GM18499 (cell line): ENCODE measurements around the gene MMP28.
"Not testable (repeated sequence)": the region's sequence is repeated elsewhere in the genome, so short reads cannot be mapped to it uniquely, and the experiment has no call there.

Source experiments
- ATAC-seq: cut with Tn5 transposase; IDR thresholded peaks from one replicate; pipeline ENCODE4 v1.9.1; 2021; ENCODE audit warnings: moderate number of reproducible peaks; ENCODE audit not compliant: insufficient read depth, unreplicated experiment

Gene MMP28

DNA sequence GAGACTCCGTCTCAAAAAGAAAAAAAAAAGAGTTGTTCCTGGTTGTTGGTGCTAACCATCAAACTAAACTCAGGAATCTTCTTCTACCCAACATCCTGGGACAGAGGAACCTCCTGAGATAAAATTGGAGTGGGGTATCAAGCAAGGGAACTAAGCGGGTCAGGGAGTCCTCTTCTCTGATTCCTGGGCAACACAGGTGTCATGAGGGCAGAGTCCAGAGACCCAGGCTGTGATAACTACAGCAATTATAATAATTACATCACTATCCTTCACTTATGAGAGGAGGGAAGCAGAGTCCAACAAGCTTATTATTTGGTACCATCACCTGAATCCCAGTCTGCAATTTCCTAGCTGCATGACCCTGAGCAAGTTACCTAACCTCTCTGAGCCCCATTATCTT is 26.6 kb downstream of the MMP28 start:
- ATAC-seq = no peak

DNA sequence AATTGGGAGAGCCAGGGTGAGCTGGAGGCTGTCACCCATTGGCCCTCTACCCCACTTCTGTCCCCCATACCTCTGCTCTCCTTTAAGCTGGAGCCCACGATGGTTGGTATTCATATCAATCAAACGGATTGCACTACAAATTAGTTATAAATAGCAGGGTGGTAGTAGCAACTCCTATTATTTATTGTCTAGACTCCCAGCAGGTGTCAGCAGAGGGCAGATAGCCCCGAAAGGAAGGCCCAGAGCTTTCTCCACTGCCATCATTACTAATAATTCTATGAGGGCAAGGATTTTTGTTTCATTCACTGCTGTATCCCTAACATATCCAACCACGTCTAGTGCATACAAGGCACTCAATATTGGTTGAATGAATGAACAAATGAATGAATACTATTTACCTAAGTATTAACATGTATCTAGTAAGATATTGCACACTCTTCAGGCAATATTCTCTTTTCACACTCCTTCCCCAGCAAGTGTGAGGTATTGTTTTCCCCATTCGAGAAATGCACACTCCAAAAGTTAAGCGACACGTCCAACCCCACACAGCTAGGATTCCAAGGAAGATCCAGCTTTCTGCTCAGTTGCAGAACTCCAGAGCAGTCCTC is 28.4 kb downstream of the MMP28 start:
- ATAC-seq = no peak

DNA sequence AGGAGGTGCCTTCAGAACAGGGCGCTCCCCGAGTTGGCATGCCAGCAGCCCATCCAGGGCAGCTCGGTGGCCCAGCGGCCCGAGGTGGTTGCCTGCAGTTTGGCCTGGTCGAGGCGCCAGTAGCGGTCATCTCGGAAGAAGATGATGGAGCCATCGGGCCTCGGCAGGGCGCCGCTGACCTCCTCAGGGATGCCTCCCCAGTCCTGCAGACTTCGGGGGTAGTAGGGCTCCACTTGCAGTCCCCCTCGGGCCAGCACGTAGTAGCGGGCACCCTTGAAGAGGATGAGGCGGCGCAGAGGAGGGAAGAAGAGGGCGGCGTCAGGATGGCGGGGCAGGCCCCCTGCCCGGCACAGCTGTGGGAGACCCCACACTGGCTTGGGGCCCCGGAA is 29.0 kb downstream of the MMP28 start:
- no peak for ATAC-seq

DNA sequence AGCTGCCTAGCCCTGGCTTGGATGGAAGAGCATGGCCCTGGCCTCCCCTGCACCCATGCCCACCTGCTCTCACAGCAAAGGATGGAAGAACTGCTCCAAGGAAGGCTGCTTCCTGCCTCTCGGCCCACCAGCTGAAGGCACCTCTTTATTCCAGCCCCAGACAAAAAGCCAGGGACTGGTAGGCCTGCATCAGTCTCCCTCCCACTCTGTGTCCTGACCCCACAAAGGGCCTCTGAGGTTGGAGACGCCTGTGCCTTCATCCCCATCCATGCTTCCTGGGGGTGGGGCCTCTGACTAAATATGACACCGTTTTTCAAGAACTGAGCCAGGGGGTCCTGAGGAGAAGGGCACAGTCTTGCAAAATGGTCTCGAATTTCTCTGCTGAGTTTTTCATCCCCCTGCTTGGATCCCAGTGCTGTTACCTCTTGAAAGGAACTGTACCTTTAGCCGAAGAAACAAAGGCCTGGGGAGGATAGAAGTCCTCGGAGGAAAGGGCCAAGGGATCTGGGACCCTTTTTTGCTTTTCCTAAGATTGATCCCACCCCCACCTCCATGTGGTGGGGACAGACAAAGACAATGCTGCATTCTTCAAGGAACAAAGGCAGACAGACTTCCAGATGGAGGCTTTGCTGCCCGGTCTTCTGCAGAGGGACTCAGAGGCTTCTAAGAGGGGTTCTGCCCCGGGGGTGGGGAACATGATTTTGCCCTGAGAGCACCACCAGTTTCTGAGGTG is 29.5 kb downstream of the MMP28 start:
- no peak for ATAC-seq

DNA sequence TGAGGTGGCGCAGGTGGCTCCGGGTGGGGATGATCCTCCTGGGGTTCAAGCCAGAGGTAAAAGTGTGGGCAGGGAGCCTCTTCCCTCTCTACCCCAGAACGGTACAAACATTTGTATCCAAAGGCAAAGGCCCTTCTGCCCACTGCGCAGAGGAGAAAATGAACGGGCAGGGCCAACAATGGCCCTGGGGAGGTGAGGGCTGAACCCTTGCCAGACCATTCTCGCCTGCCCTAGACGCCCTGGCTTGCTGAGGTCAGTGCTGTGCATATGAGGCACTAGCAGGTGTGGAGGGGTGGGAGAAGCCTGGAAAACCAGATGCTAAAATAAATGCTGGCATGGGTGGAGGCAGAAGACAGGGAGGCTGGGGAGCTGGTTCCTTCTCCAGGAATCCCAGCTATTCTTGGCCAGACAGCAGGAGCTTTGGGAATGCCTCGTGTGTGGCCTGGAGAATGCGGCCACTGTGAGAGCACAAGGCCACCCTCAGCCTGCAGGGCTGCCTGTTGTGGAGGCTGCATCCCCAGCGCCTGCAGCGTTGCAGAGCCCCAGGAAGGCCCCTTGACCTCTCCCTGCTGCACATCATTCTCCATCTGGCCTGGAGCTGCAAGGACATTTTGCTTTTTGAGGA is 30.2 kb downstream of the MMP28 start:
- ATAC-seq = no peak

DNA sequence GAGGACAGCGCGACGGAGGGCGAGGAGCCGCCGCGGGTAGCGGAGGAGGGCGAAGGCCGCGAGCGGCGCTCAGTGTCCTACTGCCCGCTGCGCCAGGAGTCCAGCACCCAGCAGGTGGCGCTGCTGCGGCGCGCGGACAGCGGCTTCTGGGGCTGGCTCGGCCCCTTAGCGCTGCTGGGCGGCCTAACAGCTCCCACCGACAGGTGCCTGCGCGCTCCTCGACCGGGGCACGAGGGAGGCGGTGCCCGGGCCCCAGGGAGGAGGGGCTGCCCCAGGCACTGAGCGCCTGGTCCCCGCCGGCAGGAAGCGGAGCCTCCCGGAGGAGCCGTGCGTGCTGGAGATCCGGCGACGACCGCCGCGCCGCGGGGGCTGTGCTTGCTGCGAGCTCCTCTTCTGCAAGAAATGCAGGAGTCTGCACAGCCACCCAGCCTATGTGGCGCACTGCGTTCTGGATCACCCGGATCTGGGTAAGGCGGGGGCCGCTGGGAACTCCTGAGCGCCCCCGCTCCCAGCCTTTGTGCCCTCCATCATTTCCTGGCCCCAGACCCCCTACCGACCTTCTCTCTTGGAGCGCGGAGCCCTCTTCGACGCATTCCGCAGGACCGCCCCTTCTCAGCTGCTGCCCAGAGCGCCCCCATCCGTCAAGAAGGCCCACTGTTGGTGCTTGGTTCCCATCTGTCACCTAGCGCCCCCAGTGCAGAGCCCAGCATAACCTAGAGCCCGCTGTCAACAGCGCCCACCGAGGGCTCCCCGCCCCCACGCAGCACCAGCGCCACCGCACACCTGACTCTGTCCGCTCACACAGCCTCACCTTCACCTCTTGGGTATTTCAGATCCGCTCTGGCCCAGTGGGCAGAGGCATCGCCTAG is 31.1 kb downstream of the MMP28 start:
- ATAC-seq = no peak

DNA sequence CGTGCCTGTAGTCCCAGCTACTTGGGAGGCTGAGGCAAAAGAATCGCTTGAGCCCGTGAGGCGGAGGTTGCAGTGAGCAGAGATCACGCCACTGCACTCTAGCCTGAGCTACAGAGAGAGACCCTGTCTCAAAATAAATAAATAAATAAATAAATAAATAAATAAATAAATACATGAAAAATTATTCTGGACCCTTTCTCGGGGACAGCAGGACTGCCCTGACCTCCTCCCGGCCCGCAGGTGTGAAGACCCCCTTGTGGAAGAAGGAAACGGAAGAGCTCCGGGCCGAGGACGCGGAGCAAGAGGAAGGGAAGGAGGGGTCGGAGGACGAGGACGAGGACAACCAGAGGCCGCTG is 31.7 kb downstream of the MMP28 start:
- no peak for ATAC-seq

DNA sequence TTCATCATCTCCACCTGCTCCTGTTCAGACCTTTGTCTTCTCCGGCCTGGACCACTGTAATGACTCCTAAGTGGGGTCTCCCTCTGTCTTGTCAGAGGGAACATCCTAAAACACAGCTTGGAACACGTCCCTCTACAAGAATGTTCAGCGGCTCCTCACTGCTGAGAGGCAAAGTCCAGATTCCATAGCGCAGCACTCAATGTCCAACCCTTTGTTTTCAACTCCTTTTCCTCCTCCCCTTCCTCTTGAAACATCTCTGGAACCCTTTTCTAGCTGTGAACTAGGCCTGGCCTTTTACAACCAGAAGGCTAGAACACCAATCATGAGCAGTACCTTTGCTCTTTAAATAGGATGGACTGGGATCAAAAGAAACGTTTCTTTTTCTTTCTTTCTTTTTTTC is 33.8 kb downstream of the MMP28 start:
- ATAC-seq = no peak

DNA sequence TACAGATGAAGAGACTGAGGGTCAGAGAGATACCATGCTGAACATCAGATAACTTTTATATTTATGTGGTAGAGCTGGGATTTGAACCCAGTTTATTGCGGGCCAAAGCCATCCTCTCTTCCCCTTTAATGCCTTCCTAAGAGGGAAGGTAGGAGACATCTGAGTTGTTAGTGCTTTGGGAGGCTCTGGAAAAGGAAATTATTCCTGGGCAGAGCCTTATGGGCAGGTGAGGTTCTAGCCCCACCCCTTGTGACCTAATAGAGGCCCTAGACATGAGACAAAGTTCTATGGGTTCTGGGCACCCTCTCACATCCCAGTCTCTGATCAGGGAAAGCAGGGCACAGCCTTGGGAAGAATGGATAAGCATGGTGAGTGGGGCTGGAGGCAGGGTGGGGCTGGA is 34.9 kb downstream of the MMP28 start, which contains the start of gene C17orf50:
C17orf50 (plus strand) TSS at position 301 of the 400 bp plus-strand sequence; CDS start at position 356, 55 bp downstream.
- ATAC-seq = no peak

DNA sequence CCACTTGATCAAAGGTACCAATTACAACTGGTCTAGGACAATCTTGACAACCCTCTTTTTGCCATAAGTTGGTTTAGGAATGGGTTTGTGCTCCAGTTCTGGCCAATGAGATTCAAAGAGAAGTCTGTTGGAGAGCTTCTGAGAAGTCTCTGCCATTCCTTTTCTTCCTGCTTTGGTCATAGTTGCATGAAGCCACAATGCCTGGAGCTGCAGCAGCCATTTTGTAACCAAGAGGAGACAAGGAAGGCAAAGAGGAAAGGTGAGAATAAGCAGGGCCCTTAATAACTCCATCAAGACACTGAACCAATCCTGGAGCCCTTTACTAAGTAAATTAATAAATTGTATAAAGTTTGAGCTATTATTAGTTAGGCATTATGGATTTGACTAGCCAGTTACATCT is 38.2 kb downstream of the MMP28 start:
- ATAC-seq = no peak

DNA sequence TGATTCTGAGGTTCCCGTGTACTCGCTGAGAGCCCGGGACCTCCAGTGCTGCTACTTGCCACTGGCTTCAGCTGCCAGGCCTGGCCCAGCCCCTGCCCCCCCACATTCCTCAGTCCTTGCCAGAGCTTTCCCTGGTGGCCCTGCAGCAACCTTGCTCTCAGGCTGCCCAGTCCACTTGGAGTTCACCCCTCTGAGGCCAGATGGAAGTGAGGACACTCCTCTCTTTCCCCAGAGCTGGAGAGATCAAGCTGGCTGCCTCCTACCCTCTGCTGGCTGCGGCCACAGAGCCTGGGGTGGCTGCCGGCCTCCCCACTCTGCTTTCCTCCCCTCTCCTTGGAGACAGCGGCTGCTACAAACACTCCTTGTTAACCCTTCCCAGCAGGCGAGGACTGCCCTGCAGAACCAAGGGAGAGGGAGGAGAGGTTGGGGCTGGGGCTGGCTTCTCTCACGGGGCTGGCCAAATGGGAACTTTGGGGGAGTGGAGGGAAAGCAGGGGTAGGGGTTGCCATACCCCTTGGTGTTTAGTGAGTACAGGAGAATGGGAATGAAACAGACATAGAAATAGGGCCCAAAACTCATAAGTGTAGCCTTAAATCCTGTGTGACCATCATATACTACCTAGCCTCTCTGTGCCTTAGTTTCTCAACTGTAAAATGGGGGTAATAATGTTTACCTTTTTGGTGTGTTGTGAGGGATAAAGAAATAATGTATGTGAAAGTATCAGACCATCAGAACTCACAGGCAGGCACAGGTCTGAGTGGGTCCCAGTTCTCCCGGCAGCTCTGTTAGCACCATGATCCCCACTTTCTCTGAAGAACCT is 42.3 kb downstream of the MMP28 start, which contains the start of gene GAS2L2:
GAS2L2 (minus strand) TSS at position 295 of the 820 bp plus-strand sequence. CDS start 389 bp downstream, outside the sequence.
- no peak for ATAC-seq

DNA sequence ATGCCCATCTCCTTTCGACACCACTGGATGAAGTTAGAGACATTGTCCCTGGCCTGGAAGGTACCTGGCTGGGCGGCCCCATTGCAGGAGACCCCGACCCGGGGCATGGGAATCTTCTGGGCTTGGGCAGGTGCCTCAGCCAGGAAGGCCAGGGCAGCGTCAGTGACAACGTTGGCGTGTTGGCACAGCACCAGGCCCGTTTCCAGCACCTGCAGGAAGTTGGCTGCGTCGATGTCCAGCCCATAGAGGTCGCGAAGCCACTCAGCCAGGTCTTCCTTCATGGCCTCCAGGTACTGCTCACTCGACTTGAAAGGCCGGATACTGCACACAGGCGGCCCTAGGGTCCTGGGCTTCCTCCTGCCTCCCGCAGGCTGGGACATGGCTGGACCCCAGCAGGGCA is 43.0 kb downstream of the MMP28 start:
- no peak for ATAC-seq

DNA sequence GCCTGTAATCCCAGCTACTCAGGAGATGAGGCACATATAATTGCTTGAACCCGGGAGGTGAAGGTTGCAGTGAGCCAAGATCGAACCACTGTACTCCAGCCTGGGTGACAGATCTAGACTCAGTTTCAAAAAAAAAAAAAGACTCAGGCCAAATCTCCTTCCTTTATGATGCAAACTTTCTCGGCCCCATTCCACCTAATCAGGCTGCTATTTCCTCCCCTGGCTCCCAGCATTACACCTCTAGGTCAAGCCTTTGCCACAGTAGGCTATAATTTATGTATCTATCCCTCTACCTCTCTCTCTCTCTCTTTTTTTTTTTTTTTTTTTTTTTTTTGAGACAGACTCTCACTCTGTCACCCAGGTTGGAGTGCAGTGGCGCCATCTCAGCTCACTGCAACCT is 43.9 kb downstream of the MMP28 start:
- ATAC-seq = not testable (repeated sequence)

DNA sequence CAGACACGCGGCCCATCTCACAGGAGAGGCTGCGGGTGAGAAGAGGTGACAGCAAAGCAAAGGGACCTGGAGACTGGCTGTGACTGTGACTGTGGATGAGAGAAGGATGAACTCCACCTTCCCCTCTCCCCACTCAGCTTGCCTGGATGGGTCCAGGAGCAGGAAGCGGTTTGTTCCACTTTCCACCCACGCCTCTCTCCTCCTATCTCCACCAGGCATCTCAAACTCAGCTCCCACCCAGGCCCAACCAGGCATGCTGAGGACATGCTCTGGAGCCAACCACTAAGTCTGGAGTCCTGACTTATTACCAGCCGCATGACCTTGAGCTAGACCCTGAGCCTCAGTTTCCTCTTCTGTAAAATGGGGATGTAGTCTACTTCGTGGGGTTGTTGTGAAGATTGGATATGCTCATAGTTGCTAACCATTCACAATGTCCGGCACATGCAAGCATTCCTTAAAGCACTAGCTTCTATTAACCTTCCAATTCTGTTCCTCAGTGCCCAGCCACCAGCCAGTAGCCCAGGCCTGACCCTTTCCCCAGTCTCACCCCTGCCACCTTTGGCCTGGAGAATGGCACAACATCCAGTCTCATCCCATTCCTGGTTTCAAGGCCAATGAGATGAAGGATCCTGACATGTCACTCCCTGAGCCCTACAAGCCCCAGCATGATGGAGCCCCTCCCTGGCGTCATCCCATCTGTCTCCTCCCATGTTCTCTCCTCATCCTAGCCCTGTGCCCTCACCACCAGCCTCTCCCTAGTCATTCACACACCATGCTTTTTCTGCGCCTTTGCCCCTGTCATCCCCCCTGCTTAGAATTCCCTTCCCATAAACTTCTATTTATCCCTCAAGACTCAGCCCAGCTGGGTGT is 44.7 kb downstream of the MMP28 start:
- no peak for ATAC-seq

DNA sequence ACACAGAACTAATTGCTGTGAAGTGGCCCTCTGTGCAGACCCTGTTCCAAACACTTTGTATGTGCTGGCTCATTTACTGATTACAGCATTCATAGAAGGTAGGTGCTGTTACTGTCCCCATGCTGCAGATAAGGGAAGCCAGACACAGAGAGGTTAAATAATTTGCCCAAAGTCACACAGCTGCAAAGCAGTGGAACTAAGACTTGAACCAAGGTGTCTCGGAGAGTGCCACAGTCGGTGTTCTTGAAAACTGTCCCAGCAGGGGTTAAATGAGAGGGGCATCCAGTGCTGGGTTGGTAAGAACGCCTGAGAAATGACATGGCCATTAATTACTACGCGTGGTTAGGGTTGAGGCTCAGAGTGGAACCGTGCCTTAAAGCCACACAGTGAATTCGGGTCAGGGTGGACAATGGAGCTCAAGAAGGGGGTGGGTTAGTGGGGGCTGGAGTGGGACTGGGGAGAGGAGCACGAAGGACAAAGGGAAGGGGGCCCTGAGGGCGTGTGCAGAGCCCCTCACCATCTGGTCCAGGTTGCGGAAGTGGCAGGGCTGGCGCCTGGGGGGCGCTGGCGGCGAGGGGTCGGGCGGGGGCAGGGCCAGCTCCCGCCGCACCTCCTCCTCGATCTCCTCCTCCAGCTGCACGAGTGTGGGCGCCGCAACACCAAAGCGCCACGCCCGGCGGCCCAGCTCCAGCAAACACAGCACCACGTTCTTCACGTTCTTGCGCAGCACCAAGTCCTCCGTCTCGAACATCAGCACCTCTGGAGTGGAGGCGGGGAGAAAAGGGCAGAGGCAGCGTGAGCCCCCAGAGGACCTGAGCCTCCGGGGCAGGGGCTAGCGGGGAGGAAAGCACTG is 45.7 kb downstream of the MMP28 start:
- ATAC-seq = no peak

DNA sequence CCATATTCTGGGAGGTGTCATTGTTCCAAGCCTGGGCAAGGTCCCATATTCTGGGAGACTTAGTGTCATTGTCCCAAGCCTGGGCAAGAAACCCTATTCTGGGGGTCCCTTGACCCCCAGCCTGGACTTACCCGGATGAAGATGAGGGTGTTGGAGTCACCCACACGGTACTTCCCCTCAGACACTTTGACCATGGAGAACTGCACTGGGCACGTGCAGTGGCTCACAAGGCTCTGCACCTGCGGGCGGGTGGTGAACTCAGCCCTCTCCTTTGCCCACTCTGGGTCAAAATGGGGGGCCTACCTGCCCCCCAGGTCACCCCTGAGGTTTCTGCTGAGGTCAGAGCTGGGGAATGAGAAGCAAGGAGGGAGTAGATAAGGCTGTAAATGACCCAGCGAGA is 46.5 kb downstream of the MMP28 start:
- ATAC-seq = no peak

DNA sequence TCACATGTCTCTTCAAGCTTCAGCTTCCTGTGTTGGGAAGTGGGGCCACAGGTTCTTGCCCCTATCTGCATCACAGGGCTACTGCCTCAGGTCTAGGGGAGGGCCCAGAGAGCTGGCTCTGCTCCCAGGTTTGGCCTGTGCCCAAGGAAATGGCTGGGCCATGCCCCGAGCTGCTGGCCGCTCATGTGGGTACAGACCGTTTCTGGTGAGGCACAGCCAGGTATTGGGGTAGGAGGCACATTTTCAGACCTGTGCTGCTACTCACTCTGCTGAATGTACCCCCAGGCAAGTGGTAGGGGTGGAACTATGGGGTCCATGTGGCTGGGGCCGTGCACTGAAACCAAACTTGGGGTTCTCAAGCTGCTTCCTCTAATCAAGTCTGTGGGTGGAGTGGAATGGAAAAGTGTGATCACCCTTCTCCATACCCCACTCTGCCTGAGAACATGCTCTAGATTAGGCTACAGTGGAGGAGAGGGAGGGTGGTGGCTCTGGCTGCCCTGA is 47.0 kb downstream of the MMP28 start:
- ATAC-seq = no peak

DNA sequence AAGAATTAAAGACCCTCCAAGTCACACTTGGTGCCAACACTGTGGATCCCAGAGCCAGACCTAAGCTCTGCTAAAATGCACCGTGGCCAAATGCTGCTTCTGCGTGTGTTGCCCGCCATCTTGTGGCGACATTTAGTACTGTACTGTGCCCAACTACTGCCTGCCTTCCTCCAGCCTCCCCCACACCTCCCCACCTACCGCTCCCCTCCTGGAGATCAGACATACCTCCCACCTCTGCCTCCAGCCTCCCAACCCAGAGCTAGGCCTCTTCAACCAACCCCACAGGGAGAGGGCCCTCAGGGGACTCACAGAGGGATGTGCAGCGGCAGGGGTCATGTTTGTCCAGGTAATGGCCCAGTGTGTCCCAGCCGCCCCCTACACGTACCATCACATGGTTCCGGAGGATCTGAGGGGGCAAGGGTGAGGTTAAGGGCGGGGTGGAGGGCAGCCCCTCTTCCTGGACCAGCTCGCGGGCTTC is 47.9 kb downstream of the MMP28 start:
- ATAC-seq = no peak
